ENCODE data around the gene RNF214. TPM values are rescaled to one million over a fixed set of nuclear protein-coding genes. Genes with fewer than 3 reads are reported as not detected.

RNF214 gene
- total and polyA plus RNA-seq, 2 of the 4 experiments (the other 2 are of a cell fraction) = 7.9 to 14.8 TPM

GRCh38 chr11:117298195-117298594 is 65.7 kb downstream of the RNF214 start:
- no peak overlapping the region for H4K8ac ChIP-seq (ENCODE audit: low read depth in 2 of 2, low read length in 2 of 2)
- dilution Hi-C loops (cut with HindIII; ENCODE audit: low sequenced_read_pairs, unreplicated experiment) = no loop called here
- CTCF ChIA-PET = interaction anchor here (1.1 kb wide), 1 partner anchor 24 kb away, joined by 3 read pairs; no protein-coding TSS in a partner anchor

More at GRCh38 chr11:117298195-117298594, 65.7 kb downstream of the RNF214 start:
- Histone ChIP-seq H3K36me3 (ENCODE audit: control insufficient read depth, insufficient read depth, low read length) (peaks cover 13% of the 10 kb centered on the region; the same call in 1 of the 2 replicates), H3K79me1 (ENCODE audit: low read depth in 1 of 2, low read length in 2 of 2) (peaks cover 10 to 30% of the 10 kb centered on the region in 2 experiments), H3K27ac (ENCODE audit: insufficient read depth, low read length) (no peak overlapping the region), H3K56ac (ENCODE audit: extremely low read depth, insufficient read depth, low read length) (no peak overlapping the region), H3K4me2 (ENCODE audit: low read depth, low read length) (no peak overlapping the region), H2AK5ac (ENCODE audit: low read depth, low read length) (no peak overlapping the region), H3K9me1 (ENCODE audit: insufficient read depth, low read length) (peaks cover 4% of the 10 kb centered on the region; the same call in 1 of the 2 replicates), H3K4me1 (ENCODE audit: control insufficient read depth, insufficient read depth, low read length) (peaks cover 13% of the 10 kb centered on the region; the same call in 1 of the 2 replicates), H2AFZ (replicated peaks; ENCODE audit: low read length, poor library complexity) (no peak overlapping the region), H4K20me1 (ENCODE audit: insufficient read depth, low read length) (peaks cover 12% of the 10 kb centered on the region; the same call in 1 of the 2 replicates), H3K14ac (replicated peaks; ENCODE audit: low read depth, low read length) (no peak overlapping the region), H2BK20ac (ENCODE audit: low read depth, low read length) (no peak overlapping the region), H4K91ac (ENCODE audit: insufficient read depth, low read depth, low read length) (no peak overlapping the region), H2BK120ac (ENCODE audit: low read depth, low read length) (no peak overlapping the region), H3K23ac (ENCODE audit: low read depth, low read length) (no peak overlapping the region), H3K18ac (ENCODE audit: low read depth, low read length) (no peak overlapping the region), H2BK5ac (ENCODE audit: low read depth, low read length, poor library complexity, severe bottlenecking) (no peak overlapping the region), H3K4ac (ENCODE audit: low read depth, low read length) (no peak overlapping the region), H3K4me3 (ENCODE audit: insufficient read depth, low read depth, low read length) (no peak overlapping the region), H3K9ac (ENCODE audit: low read depth, low read length) (no peak overlapping the region), H3K9me3 (ENCODE audit: control insufficient read depth, insufficient read depth, low read length) (no peaks in the 10 kb centered on the region), H3K27me3 (ENCODE audit: control insufficient read depth, insufficient read depth, low read length) (no peaks in the 10 kb centered on the region), H4K5ac (ENCODE audit: low read depth, low read length) (no peak overlapping the region), H2AK9ac (replicated peaks; ENCODE audit: low read depth, low read length, poor library complexity) (no peak overlapping the region), H2BK15ac (ENCODE audit: low read depth, low read length) (no peak overlapping the region)
- TF ChIP-seq NFE2L2 (IDR thresholded peaks at IDR 0.05; ENCODE audit: low read depth, low read length) = no peak
- no peak for TF ChIP-seq MXI1 (IDR thresholded peaks at IDR 0.05; ENCODE audit: borderline replicate concordance, low read depth, low read length)
- TF ChIP-seq CTCF (conservative IDR thresholded peaks at IDR 0.05; ENCODE audit: low read depth, low read length) = no peak
- in situ Hi-C loops (cut with MboI; ENCODE audit: low sequenced_read_pairs) = no loop called here
- BruUV-seq (replicated peaks) = no TSS peak
- intact Hi-C loops (cut with micrococcal nuclease) = no loop called here
- ATAC-seq (ENCODE audit: low read depth) = no peak
- POLR2A ChIA-PET (ENCODE audit: unreplicated experiment) = no interaction called here
- WGBS, 2 experiments (ENCODE audit: extremely low coverage in 2 of 2, insufficient read length in 1 of 2) = 100% methylated on average over 1 of the region's 8 CpGs; no CpG with 5 or more reads in 1 of the 2 experiments
- no peak for DNase-seq
